Chondrocyte (in vitro differentiated cells): Measurements from ENCODE around the gene KRTAP13-2. TPM values are rescaled to one million over a fixed set of nuclear protein-coding genes. Genes with fewer than 3 reads are reported as not detected.

ENCODE experiments used
- DNase-seq: peaks from one replicate; pipeline ENCODE4 v3.0.0; 2021; ENCODE audit warnings: mixed read lengths, low spot score
- H3K27ac Mint-ChIP-seq: one replicate; pipeline ENCODE4 v1.8.0; 2021; ENCODE audit warnings: mild to moderate bottlenecking, moderate library complexity, mixed read lengths; ENCODE audit not compliant: unreplicated experiment
- H3K27me3 Mint-ChIP-seq: 2 replicates; pipeline ENCODE4 v1.8.0; 2021; ENCODE audit warnings: low read depth, mixed read lengths
- H3K36me3 Mint-ChIP-seq: 2 replicates; pipeline ENCODE4 v1.8.0; 2021; ENCODE audit warnings: low read depth, mixed read lengths
- H3K4me1 Mint-ChIP-seq: 2 replicates; pipeline ENCODE4 v1.8.0; 2021; ENCODE audit warnings: low read depth, mild to moderate bottlenecking, mixed read lengths
- H3K4me3 Mint-ChIP-seq: one replicate; pipeline ENCODE4 v1.8.0; 2021; ENCODE audit warnings: mild to moderate bottlenecking, moderate library complexity, mixed read lengths; ENCODE audit not compliant: unreplicated experiment
- H3K9me3 Mint-ChIP-seq: 2 replicates; pipeline ENCODE4 v1.8.0; 2021; ENCODE audit warnings: low read depth, mixed read lengths
- microRNA-seq: library from miRNA; unstranded; fragments of <30 nt; microRNA quantifications from one replicate; pipeline ENCODE4 v1.2.0, GENCODE V29; 2020; ENCODE audit warnings: borderline number of aligned reads
- total RNA-seq: library from RNA; stranded (reverse); gene quantifications from 3 replicates; pipeline ENCODE4 v1.2.1, GENCODE V29; 2021
- TF ChIP-seq, protein P1 (sequence below): fragments of 200-600 bp; sonication (generic); IDR thresholded peaks from 2 replicates; pipeline ENCODE4 v1.5.0; 2021; ENCODE audit warnings: antibody characterized with exemption, mild to moderate bottlenecking, moderate library complexity

Gene KRTAP13-2
- total RNA-seq, 1 donor from 2014 or later: not detected

DNA sequence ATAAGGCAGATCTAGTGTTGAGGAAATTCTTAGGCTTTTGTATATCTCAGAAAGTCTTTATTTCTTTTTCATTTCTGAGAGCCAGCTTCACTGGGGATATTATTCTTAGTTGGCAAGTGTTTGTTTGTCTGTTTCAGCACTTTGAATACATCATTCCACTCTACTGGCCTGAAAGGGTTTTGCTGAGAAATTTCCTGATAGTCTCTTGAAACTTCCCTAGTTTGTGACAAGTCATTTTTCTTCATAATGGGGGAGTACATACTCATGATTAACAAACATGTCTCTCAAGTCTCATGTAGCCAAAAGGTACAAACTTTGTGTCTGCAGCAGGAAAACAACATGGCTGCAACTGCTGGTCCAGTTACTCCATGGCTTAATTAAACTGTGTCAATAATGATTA lies 45.7 kb downstream of the KRTAP13-2 start:
- no peak for DNase-seq
- H3K4me1 Mint-ChIP-seq: peaks cover 12% of the 10 kb centered on the region
- no peak overlapping the region for H3K4me3 Mint-ChIP-seq
- H3K27me3 Mint-ChIP-seq: no peaks in the 10 kb centered on the region
- no peak overlapping the region for H3K27ac Mint-ChIP-seq
- TF ChIP-seq, protein P1, sequence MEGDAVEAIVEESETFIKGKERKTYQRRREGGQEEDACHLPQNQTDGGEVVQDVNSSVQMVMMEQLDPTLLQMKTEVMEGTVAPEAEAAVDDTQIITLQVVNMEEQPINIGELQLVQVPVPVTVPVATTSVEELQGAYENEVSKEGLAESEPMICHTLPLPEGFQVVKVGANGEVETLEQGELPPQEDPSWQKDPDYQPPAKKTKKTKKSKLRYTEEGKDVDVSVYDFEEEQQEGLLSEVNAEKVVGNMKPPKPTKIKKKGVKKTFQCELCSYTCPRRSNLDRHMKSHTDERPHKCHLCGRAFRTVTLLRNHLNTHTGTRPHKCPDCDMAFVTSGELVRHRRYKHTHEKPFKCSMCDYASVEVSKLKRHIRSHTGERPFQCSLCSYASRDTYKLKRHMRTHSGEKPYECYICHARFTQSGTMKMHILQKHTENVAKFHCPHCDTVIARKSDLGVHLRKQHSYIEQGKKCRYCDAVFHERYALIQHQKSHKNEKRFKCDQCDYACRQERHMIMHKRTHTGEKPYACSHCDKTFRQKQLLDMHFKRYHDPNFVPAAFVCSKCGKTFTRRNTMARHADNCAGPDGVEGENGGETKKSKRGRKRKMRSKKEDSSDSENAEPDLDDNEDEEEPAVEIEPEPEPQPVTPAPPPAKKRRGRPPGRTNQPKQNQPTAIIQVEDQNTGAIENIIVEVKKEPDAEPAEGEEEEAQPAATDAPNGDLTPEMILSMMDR: no peak
- H3K36me3 Mint-ChIP-seq: no peaks in the 10 kb centered on the region
- H3K9me3 Mint-ChIP-seq: peaks cover 12% of the 10 kb centered on the region

Small RNAs within 50 kb of the gene (microRNA-seq; reads per million reads assigned to microRNA genes)
- not detected for gene MIR4327

Other genes starting within 250 kb of the KRTAP13-2 start
- gene CLDN17, start 205.5 kb downstream of the KRTAP13-2 start, total RNA-seq: not detected in 3 replicates
- not detected in 3 replicates for gene CLDN8, start 156.2 kb downstream of the KRTAP13-2 start, total RNA-seq
- not detected in 3 replicates for gene KRTAP24-1, start 89.3 kb downstream of the KRTAP13-2 start, total RNA-seq
- gene KRTAP25-1, start 82.8 kb downstream of the KRTAP13-2 start, total RNA-seq: not detected in 3 replicates
- gene KRTAP26-1, start 52.0 kb downstream of the KRTAP13-2 start, total RNA-seq: not detected in 3 replicates
- not detected in 3 replicates for gene KRTAP27-1, start 34.6 kb downstream of the KRTAP13-2 start, total RNA-seq
- not detected in 3 replicates for gene KRTAP23-1, start 23.7 kb downstream of the KRTAP13-2 start, total RNA-seq
- gene KRTAP13-1, start 23.8 kb upstream of the KRTAP13-2 start, total RNA-seq: not detected in 3 replicates
- gene KRTAP13-3, start 53.7 kb upstream of the KRTAP13-2 start, total RNA-seq: not detected in 3 replicates
- gene KRTAP13-4, start 57.9 kb upstream of the KRTAP13-2 start, total RNA-seq: not detected in 3 replicates
- not detected in 3 replicates for gene KRTAP15-1, start 68.0 kb upstream of the KRTAP13-2 start, total RNA-seq
- gene KRTAP19-1, start 108.1 kb upstream of the KRTAP13-2 start, total RNA-seq: not detected in 3 replicates
- not detected in 3 replicates for gene KRTAP19-2, start 115.2 kb upstream of the KRTAP13-2 start, total RNA-seq
- gene KRTAP19-3, start 119.7 kb upstream of the KRTAP13-2 start, total RNA-seq: not detected in 3 replicates
- gene KRTAP19-4, start 124.9 kb upstream of the KRTAP13-2 start, total RNA-seq: not detected in 3 replicates
- gene KRTAP19-5, start 129.9 kb upstream of the KRTAP13-2 start, total RNA-seq: not detected in 3 replicates
- gene KRTAP19-6, start 169.6 kb upstream of the KRTAP13-2 start, total RNA-seq: not detected in 3 replicates
- gene KRTAP19-7, start 189.0 kb upstream of the KRTAP13-2 start, total RNA-seq: not detected in 3 replicates
- gene KRTAP22-2, start 218.1 kb upstream of the KRTAP13-2 start, total RNA-seq: not detected in 3 replicates
- gene KRTAP6-3, start 220.2 kb upstream of the KRTAP13-2 start, total RNA-seq: not detected in 3 replicates
- not detected in 3 replicates for gene KRTAP6-2, start 226.6 kb upstream of the KRTAP13-2 start, total RNA-seq
- gene KRTAP22-1, start 228.8 kb upstream of the KRTAP13-2 start, total RNA-seq: not detected in 3 replicates
- gene KRTAP6-1, start 241.7 kb upstream of the KRTAP13-2 start, total RNA-seq: not detected in 3 replicates
- not detected in 3 replicates for gene KRTAP20-1, start 244.2 kb upstream of the KRTAP13-2 start, total RNA-seq
- gene KRTAP20-4, start 248.4 kb upstream of the KRTAP13-2 start, total RNA-seq: not detected in 3 replicates